Measurements from ENCODE around the gene HOXD3. TPM values are rescaled to one million over a fixed set of nuclear protein-coding genes. Genes with fewer than 3 reads are reported as not detected.
A peak's percentile ranks its signal among the peaks of the same experiment; 100 is the strongest.

The HOXD3 gene
- total RNA-seq, 4 donors from 2014 or later: 2.0 to 9.1 (median 8.3) TPM

- H3K9me3 ChIP-seq: no peaks in the 10 kb centered on the region
- peaks cover 0 to 23% of the 10 kb centered on the region in 2 donors for H3K27me3 ChIP-seq
- peak overlapping the region in 1 of 4 donors; percentile 19 for H3K27ac ChIP-seq
- TF ChIP-seq POLR2A (IDR thresholded peaks at IDR 0.05) (no peak), CTCF (IDR thresholded peaks at IDR 0.05) (no peak)
- H3K4me3 ChIP-seq: no peak overlapping the region
- DNase-seq: no peak
- H3K36me3 ChIP-seq: no peaks in the 10 kb centered on the region
- H3K4me1 ChIP-seq: peaks cover 0 to 24% (median 0%) of the 10 kb centered on the region in 4 donors
These were observed 23.7 kb upstream of the HOXD3 start for GRCh38 chr2:176133389-176133788.

GRCh38 chr2:176134035-176134434, 23.1 kb upstream of the HOXD3 start:
- TF ChIP-seq CTCF (IDR thresholded peaks at IDR 0.05) (no peak), POLR2A (IDR thresholded peaks at IDR 0.05) (no peak)
- H3K27ac ChIP-seq: no peak overlapping the region
- peaks cover 0 to 18% of the 10 kb centered on the region in 2 donors for H3K27me3 ChIP-seq
- H3K36me3 ChIP-seq: no peaks in the 10 kb centered on the region
- DNase-seq: no peak
- H3K4me1 ChIP-seq: peaks cover 0 to 18% (median 0%) of the 10 kb centered on the region in 4 donors
- no peaks in the 10 kb centered on the region for H3K9me3 ChIP-seq
- H3K4me3 ChIP-seq: no peak overlapping the region

GRCh38 chr2:176135035-176135440, 22.1 kb upstream of the HOXD3 start:
- no peak for DNase-seq
- peaks cover 0 to 12% (median 0%) of the 10 kb centered on the region in 4 donors for H3K4me1 ChIP-seq
- no peak for TF ChIP-seq POLR2A (IDR thresholded peaks at IDR 0.05)
- TF ChIP-seq CTCF (IDR thresholded peaks at IDR 0.05): no peak
- no peak overlapping the region for H3K4me3 ChIP-seq
- peak overlapping the region in 3 of 4 donors; percentile 79 to 88 (median 87) for H3K27ac ChIP-seq
- H3K9me3 ChIP-seq: no peaks in the 10 kb centered on the region
- H3K27me3 ChIP-seq: peaks cover 0 to 11% of the 10 kb centered on the region in 2 donors
- H3K36me3 ChIP-seq: no peaks in the 10 kb centered on the region

GRCh38 chr2:176136374-176137251, 20.5 kb upstream of the HOXD3 start:
- no peaks in the 10 kb centered on the region for H3K9me3 ChIP-seq
- peak overlapping the region; percentile 68 to 88 (median 83) for H3K27ac ChIP-seq
- DNase-seq: peak in 2 of 3 donors; percentile 66 to 73
- H3K36me3 ChIP-seq: no peaks in the 10 kb centered on the region
- peaks cover 0 to 18% (median 0%) of the 10 kb centered on the region in 4 donors for H3K4me1 ChIP-seq
- TF ChIP-seq POLR2A (IDR thresholded peaks at IDR 0.05) (no peak), CTCF (IDR thresholded peaks at IDR 0.05) (peak in 1 of 6 experiments; percentile 10)
- peaks cover 0 to 3% of the 10 kb centered on the region in 2 donors for H3K27me3 ChIP-seq
- H3K4me3 ChIP-seq: peak overlapping the region; percentile 32 to 82 (median 62)

- peak overlapping the region; percentile 32 to 82 (median 62) for H3K4me3 ChIP-seq
- DNase-seq: peak in 1 of 3 donors; percentile 25
- no peak for TF ChIP-seq CTCF (IDR thresholded peaks at IDR 0.05)
- no peak for TF ChIP-seq POLR2A (IDR thresholded peaks at IDR 0.05)
- no peaks in the 10 kb centered on the region for H3K27me3 ChIP-seq
- no peaks in the 10 kb centered on the region for H3K36me3 ChIP-seq
- peak overlapping the region; percentile 68 to 88 (median 83) for H3K27ac ChIP-seq
- H3K4me1 ChIP-seq: peaks cover 0 to 18% (median 0%) of the 10 kb centered on the region in 4 donors
- H3K9me3 ChIP-seq: no peaks in the 10 kb centered on the region
These were observed 19.9 kb upstream of the HOXD3 start for GRCh38 chr2:176137252-176137580.

Data from Peyer's patch (tissue), 4 donors.